ENCODE measurements around the gene GUCA1A.

The GUCA1A gene

DNA sequence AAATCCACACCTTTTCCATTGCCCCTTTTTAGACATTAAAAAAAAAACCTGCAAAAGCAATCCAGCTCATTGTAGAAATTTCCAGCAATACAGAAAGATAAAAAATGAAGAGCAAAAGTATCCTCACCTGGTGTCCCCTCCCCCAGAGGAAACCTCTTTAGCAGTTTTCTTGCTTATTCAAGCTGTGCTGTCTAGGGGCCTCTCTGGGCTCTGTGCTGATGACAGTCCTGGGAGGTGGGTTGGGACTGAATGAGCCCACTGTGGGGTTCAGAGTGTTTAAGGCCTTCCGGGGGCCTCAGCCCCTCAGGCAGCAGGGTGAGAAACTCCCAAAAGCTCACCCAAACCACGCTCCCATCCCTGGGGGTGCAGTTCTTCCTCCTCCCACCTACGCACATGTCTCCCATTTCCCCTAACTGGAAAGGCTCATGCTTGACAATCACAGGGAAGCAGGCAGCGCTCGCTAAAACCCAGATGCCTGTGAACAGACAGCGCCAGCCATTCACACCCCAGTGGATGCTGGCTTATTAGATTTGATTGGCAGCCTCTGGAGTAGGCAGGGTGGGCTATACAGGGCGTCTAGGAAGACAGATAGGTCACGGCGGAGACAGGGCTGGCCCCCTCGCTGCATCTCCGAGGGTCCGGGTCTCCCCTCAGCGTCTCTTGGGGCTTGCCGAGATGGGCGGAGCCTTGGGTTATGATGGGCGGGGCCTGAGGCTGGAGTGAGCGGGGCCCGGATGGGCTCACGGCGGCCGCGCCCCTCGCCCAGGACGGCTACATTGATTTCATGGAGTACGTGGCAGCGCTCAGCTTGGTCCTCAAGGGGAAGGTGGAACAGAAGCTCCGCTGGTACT, 4.6 kb downstream of the GUCA1A start:
- no peaks in the 10 kb centered on the region for H3K79me2 ChIP-seq (ENCODE audit: insufficient read depth, low read length)
- H3K27me3 ChIP-seq (ENCODE audit: insufficient read depth, low read length, poor library complexity, severe bottlenecking), result no peaks in the 10 kb centered on the region
- H4K20me1 ChIP-seq (ENCODE audit: insufficient read depth, low read length, poor library complexity, severe bottlenecking), result no peaks in the 10 kb centered on the region
- no peaks in the 10 kb centered on the region for H3K36me3 ChIP-seq (ENCODE audit: insufficient read depth, low read length)
- no peak overlapping the region for H2AFZ ChIP-seq (ENCODE audit: low read length)
- no peak overlapping the region for H3K9ac ChIP-seq (ENCODE audit: low read depth, low read length, poor library complexity, severe bottlenecking)
- no peaks in the 10 kb centered on the region for H3K4me1 ChIP-seq (ENCODE audit: insufficient read depth, low read length, poor library complexity, severe bottlenecking)
- H3K4me2 ChIP-seq (ENCODE audit: low read depth, low read length, poor library complexity, severe bottlenecking), result no peak overlapping the region
- H3K9me2 ChIP-seq (replicated peaks; ENCODE audit: low read depth, low read length), result no peaks in the 10 kb centered on the region
- H3K9me3 ChIP-seq (ENCODE audit: insufficient read depth, low read depth, low read length), result no peaks in the 10 kb centered on the region
- no peak for TF ChIP-seq EZH2phosphoT487 (IDR thresholded peaks at IDR 0.05; ENCODE audit: borderline replicate concordance)
- TF ChIP-seq CTCF (conservative IDR thresholded peaks at IDR 0.05; ENCODE audit: low read length), result no peak
- H3K4me3 ChIP-seq (ENCODE audit: low read length, poor library complexity, severe bottlenecking), result no peak overlapping the region
- no peaks in the 10 kb centered on the region for H3F3A ChIP-seq (ENCODE audit: low read depth)

- Histone ChIP-seq H3K4me1 (ENCODE audit: insufficient read depth, low read length, poor library complexity, severe bottlenecking) (no peaks in the 10 kb centered on the region), H3K4me2 (ENCODE audit: low read depth, low read length, poor library complexity, severe bottlenecking) (no peak overlapping the region), H3K36me3 (ENCODE audit: insufficient read depth, low read length) (no peaks in the 10 kb centered on the region), H3K9me3 (ENCODE audit: insufficient read depth, low read depth, low read length) (no peaks in the 10 kb centered on the region), H3K4me3 (ENCODE audit: low read length, poor library complexity, severe bottlenecking) (no peak overlapping the region), H2AFZ (ENCODE audit: low read length) (no peak overlapping the region), H3K79me2 (ENCODE audit: insufficient read depth, low read length) (no peaks in the 10 kb centered on the region), H4K20me1 (ENCODE audit: insufficient read depth, low read length, poor library complexity, severe bottlenecking) (no peaks in the 10 kb centered on the region), H3K9ac (ENCODE audit: low read depth, low read length, poor library complexity, severe bottlenecking) (no peak overlapping the region), H3K9me2 (replicated peaks; ENCODE audit: low read depth, low read length) (no peaks in the 10 kb centered on the region), H3K27me3 (ENCODE audit: insufficient read depth, low read length, poor library complexity, severe bottlenecking) (no peaks in the 10 kb centered on the region), H3F3A (ENCODE audit: low read depth) (no peaks in the 10 kb centered on the region)
- no peak for TF ChIP-seq CTCF (conservative IDR thresholded peaks at IDR 0.05; ENCODE audit: low read length)
- TF ChIP-seq EZH2phosphoT487 (IDR thresholded peaks at IDR 0.05; ENCODE audit: borderline replicate concordance), result no peak
These were observed 6.2 kb downstream of the GUCA1A start for GRCh38 chr6:42179261-42179944.

- Histone ChIP-seq H3K27me3 (ENCODE audit: insufficient read depth, low read length, poor library complexity, severe bottlenecking) (no peaks in the 10 kb centered on the region), H3K4me2 (ENCODE audit: low read depth, low read length, poor library complexity, severe bottlenecking) (no peak overlapping the region), H3K4me1 (ENCODE audit: insufficient read depth, low read length, poor library complexity, severe bottlenecking) (no peaks in the 10 kb centered on the region), H3K79me2 (ENCODE audit: insufficient read depth, low read length) (no peaks in the 10 kb centered on the region), H2AFZ (ENCODE audit: low read length) (no peak overlapping the region), H3F3A (ENCODE audit: low read depth) (no peaks in the 10 kb centered on the region), H3K9ac (ENCODE audit: low read depth, low read length, poor library complexity, severe bottlenecking) (no peak overlapping the region), H3K36me3 (ENCODE audit: insufficient read depth, low read length) (no peaks in the 10 kb centered on the region), H3K9me3 (ENCODE audit: insufficient read depth, low read depth, low read length) (no peaks in the 10 kb centered on the region), H3K9me2 (replicated peaks; ENCODE audit: low read depth, low read length) (no peaks in the 10 kb centered on the region), H3K4me3 (ENCODE audit: low read length, poor library complexity, severe bottlenecking) (no peak overlapping the region), H4K20me1 (ENCODE audit: insufficient read depth, low read length, poor library complexity, severe bottlenecking) (no peaks in the 10 kb centered on the region)
- TF ChIP-seq CTCF (conservative IDR thresholded peaks at IDR 0.05; ENCODE audit: low read length), result no peak
- TF ChIP-seq EZH2phosphoT487 (IDR thresholded peaks at IDR 0.05; ENCODE audit: borderline replicate concordance), result no peak
These were observed 6.8 kb downstream of the GUCA1A start for GRCh38 chr6:42179945-42180313.
